Activated naive CD8-positive, alpha-beta T cell treated with anti-CD3 and anti-CD28 coated beads, Interleukin-2, amount 50 U/mL, for 16 hours (primary cell): ENCODE results near the gene PPM1A.
A peak's percentile ranks its signal among the peaks of the same experiment; 100 is the strongest.

Experiments used
- DNase-seq: peaks from one replicate; pipeline ENCODE4 v3.0.0-alpha.2; 2020; ENCODE audit warnings: low read depth, low spot score

Gene PPM1A

DNA sequence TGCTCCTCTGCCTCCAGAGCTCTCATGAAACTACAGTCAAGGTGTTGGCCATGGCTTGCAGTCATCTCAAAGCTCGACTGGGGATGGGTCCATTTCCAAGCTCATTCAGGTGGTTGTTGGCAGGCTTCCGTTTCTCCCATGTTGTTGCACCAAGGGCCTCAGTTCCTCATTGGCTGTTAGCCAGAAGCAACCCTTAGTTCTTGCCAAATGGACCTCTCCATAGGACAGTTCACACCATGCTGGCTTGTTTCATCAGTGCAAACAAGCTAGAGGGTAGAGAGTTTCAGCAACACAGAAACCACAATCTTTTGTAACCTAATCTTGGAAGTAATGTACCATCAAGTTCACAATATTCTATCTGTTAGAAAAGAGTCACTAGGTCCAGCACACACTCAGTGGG is 22.7 kb upstream of the PPM1A start:
- no peak for DNase-seq

GRCh38 chr14:60227291-60227690 is 21.7 kb upstream of the PPM1A start:
- no peak for DNase-seq

DNA sequence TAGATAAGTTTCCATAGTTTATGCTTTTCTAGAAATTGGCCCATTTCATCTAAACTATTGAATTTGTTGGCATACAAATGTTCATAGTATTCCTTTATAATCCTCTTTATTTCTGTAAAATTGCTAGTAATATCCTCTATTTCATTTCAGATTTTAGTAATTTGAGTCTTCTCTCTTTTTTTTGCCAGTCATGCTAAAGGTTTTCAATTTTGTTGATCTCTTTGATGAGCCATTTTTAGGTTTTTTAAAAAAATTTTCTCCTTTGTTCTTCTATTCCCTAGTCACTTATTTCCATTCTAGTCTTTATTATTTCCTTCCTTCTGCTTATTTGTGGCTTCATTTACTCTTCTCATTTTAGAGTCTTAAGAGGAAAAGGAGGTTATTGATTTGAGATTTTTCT is 19.4 kb upstream of the PPM1A start:
- no peak for DNase-seq

GRCh38 chr14:60232185-60232584 is 16.8 kb upstream of the PPM1A start:
- no peak for DNase-seq

- DNase-seq, result no peak
Measured at GRCh38 chr14:60233251-60233650, 15.8 kb upstream of the PPM1A start.

GRCh38 chr14:60233891-60234290 is 15.1 kb upstream of the PPM1A start:
- no peak for DNase-seq

DNA sequence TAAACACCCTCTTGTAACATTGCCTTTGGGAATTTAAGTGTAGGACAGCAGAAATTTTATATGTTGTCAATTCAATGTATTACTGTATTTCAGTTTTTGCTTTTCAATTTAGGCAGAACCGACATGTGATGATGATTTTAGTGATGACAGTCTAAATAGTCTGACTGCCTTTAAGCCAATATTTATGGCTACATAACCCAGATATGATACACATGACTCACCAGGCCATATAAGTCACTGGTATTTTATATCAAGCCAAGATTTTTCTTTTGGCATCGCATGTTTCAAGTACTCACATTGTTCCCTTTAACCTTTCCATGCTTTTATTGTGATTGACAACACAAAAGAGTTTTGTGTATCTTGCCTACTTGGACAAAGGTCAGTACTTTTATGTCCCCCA is 13.6 kb upstream of the PPM1A start:
- no peak for DNase-seq

DNA sequence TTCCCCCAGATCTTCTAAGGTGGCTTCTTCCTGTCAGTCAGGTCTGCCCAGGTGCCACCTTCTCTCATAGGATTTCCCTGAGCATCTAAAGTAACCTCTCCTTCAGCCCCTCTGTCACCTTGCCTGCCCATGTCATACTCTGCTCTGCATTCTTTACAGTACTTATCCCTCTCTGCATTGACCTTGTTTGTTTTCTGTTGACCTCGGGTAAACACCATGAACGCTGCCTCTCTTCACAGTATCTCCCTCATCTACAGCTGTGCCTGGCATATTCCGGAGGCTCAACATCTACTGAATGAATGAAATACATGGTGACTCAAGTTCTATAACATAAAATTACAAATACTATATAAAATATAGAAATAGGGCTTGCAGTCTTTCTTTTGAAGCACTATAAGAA is 10.1 kb upstream of the PPM1A start:
- DNase-seq, result no peak

GRCh38 chr14:60240139-60240856 is 8.7 kb upstream of the PPM1A start:
- no peak for DNase-seq

GRCh38 chr14:60241091-60241490 is 7.9 kb upstream of the PPM1A start:
- DNase-seq, result no peak

- no peak for DNase-seq
Measured at GRCh38 chr14:60242429-60242828, 6.6 kb upstream of the PPM1A start.

DNA sequence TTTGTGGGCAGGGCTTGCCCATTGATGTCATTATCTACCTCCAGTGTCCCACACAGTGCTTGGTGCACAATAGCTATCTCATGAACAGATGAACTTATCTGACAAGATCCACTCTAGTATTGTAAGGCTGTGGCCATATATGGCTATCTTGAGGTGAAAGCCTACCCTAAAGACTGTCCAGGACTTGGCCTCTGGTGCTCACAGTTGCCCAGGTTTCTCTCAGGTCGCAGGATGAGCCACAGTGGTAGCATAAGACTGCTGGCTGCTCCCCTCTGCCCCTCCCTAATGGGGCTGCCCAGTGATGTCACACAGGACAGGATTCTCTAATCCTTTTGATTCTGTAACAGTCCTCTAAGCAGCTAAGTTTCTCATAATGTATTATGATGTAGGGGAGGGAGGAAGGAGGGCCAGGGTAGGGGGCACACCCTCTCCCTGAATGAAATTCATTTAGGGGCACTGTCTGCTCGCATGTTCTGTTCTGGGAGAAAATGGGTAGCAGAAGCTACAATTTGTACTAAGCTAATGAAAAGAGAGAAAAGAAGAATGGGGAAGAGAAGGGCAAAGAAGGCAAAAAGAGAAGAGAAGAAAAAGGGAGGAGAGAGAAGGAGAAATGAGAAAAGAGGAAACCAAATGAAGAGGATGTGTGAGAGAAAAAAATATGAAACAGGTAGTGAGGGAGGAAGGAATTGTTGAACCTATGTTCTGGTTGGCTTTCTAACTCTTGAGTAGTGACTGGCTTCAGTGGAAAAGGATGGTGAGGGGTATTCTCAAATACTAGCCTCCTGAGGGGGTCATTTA is 3.4 kb upstream of the PPM1A start:
- no peak for DNase-seq

DNA sequence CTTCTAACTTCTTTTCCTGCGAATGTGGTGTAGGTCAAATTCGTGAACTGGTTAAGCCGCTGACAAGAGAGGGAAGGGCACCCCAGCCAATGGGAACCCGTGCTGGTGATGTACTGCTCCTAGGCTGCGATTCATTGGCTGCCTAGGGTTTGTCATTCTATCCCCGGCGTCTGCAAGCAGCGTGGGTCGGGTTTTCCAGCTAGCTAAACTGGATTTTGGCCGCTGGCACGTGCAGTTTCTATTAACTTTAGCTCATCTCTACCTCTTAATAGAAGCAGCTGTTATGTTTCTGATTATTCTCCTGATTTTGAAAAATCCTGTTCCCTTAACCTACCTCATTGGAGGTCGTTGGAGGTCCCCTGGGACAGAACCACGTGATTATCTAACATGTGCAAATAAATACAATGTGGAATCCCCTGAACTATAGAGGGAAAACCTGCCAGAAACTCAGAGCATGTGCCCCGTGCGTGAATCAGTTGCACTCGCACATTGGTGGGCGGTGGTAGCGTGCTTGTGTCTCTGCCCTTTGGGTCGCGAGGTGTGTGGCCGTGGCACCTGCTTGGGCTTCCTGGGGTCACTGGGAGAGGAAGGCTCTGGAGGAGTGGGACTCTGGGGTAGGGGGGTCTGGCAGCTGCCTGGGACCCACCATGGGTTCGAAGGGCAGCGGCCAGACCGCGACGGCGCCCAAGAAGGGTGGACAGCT is 876 bp upstream of the PPM1A start:
- peak; percentile 69 for DNase-seq

- DNase-seq, result peak; percentile 14
Measured at GRCh38 chr14:60249321-60250256, 568 bp downstream of the PPM1A start.

DNA sequence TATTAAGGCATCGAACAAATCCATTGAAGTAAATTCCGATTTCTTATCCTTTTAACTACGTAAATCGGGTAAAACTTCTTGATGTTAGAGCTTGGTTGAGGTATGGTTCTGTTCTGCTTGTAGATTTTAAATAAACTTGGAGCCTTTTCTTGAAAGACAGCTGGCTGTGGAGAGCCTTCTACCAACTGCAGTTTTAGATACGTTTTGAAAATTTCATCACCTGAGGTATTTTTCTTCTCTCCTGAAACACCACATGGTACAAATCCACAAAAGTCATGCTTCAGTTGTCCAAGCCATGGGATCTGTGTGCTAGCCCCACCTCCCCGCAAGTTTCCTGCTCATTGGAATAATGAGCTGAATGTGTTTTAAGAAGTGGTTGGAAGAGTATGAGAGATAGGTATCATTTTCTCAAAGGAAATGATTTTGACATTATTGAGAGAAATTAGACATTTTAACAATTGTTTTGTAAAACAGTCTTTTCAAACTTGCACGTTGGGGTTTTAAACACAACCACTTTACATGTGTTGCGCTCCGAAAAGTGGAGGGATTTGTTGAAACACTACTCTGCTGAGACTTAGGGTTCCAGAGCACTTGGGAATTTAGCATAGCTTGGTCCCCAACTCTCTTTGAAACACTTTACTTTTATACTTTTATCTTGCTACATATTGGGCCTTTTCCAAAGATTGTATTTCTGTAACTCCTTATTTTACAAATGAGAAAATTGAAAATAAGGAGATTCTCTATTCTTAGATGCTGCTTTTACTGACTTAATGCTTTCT is 1.4 kb downstream of the PPM1A start:
- DNase-seq, result no peak

DNA sequence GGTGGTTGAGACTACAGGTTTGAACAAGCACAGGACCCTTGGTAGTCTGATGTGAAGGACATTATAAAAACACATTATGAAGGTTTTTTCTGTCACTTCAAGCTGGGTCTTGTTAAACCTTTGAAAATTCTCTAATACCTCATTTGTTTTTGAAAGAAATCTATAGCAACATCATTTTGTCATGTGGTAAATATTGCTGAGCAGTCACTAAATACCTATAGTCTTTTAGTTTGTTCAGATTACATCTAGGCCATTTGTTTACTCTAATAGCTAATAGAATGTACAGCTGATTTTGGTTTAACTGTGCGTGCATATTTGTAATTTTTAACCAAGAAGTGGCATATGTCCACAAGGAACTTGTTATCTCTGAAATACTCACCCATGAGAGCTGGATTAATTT is 2.9 kb downstream of the PPM1A start:
- no peak for DNase-seq

GRCh38 chr14:60252630-60253029 is 3.6 kb downstream of the PPM1A start:
- DNase-seq, result no peak

DNA sequence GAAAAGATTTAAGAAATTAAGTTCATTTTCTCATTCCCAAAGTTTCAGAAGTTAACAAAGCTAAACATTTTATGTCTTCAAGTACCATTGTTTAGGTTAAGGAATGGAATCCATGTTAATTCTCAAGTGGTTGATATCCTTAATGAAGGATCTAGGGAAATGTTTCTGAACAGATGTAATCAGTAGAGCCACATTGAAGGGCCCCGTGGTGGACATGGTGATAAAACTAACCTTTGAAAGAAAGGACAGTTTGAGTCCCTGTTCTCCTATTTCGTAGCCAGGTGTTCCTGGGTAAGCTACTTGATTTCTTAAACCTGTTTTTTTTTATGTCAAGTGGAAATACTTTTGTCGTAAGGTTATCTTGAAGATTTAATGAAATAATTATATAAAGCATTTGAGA is 4.6 kb downstream of the PPM1A start:
- DNase-seq, result no peak

GRCh38 chr14:60254176-60254575 is 5.2 kb downstream of the PPM1A start:
- DNase-seq, result no peak

GRCh38 chr14:60257865-60258264 is 8.8 kb downstream of the PPM1A start:
- DNase-seq, result no peak

DNA sequence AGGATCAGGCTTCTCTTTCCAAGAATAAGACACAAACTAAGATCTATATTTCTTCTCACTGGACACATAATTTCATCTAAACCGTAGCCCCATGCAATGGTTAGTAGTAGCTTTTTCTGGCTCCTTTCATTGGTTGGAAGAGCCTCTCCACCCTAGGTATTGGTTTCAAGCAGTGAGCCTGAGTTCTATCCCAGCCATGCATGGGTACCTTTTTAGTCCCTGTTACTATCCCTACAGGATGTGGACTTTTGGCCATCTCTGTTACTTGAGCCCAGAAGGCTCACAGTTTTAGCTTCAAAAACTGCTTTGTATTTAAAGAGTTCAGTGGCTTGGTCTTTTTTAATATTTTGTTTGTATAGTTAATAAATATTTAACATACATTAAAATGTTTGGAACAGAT is 16.1 kb downstream of the PPM1A start:
- DNase-seq, result no peak
